GM04503 (cell line): ENCODE data around the gene CBR3.
"Not testable (repeated sequence)": the region's sequence is repeated elsewhere in the genome, so short reads cannot be mapped to it uniquely, and the experiment has no call there.

ENCODE experiments used
- DNase-seq: peaks from one replicate; pipeline ENCODE4 v3.0.0-alpha.2; 2012; ENCODE audit warnings: low read depth

Gene CBR3

GRCh38 chr21:36117286-36117741, 17.6 kb upstream of the CBR3 start:
- DNase-seq, result no peak

- no peak for DNase-seq
Observed at GRCh38 chr21:36120304-36120888, 14.5 kb upstream of the CBR3 start.

GRCh38 chr21:36122977-36123376, 11.9 kb upstream of the CBR3 start:
- no peak for DNase-seq

GRCh38 chr21:36124395-36124794, 10.5 kb upstream of the CBR3 start:
- DNase-seq, result no peak

- no peak for DNase-seq
Observed at GRCh38 chr21:36125512-36126207, 9.2 kb upstream of the CBR3 start.

GRCh38 chr21:36126208-36126565, 8.7 kb upstream of the CBR3 start:
- no peak for DNase-seq

GRCh38 chr21:36126621-36127110, 8.2 kb upstream of the CBR3 start:
- DNase-seq, result no peak

- DNase-seq, result no peak
Observed at GRCh38 chr21:36127250-36127904, 7.5 kb upstream of the CBR3 start.

GRCh38 chr21:36127977-36128376, 6.9 kb upstream of the CBR3 start:
- DNase-seq, result no peak

GRCh38 chr21:36129219-36129618, 5.7 kb upstream of the CBR3 start:
- DNase-seq, result no peak

- DNase-seq, result not testable (repeated sequence)
Observed at GRCh38 chr21:36130414-36130762, 4.5 kb upstream of the CBR3 start.

- not testable (repeated sequence) for DNase-seq
Observed at GRCh38 chr21:36130839-36131238, 4.0 kb upstream of the CBR3 start.

- DNase-seq, result no peak
Observed at GRCh38 chr21:36132696-36133095, 2.2 kb upstream of the CBR3 start.

- DNase-seq, result no peak
Observed at GRCh38 chr21:36135391-36136102, 668 bp downstream of the CBR3 start.

- DNase-seq, result not testable (repeated sequence)
Observed at GRCh38 chr21:36139791-36140190, 4.9 kb downstream of the CBR3 start.

GRCh38 chr21:36141513-36141925, 6.6 kb downstream of the CBR3 start:
- no peak for DNase-seq

GRCh38 chr21:36144233-36144632, 9.4 kb downstream of the CBR3 start:
- not testable (repeated sequence) for DNase-seq

GRCh38 chr21:36145259-36145658, 10.4 kb downstream of the CBR3 start:
- DNase-seq, result no peak

- DNase-seq, result no peak
Observed at GRCh38 chr21:36147911-36148310, 13.0 kb downstream of the CBR3 start.

- no peak for DNase-seq
Observed at GRCh38 chr21:36148886-36149285, 14.0 kb downstream of the CBR3 start.

- no peak for DNase-seq
Observed at GRCh38 chr21:36149788-36150711, 15.2 kb downstream of the CBR3 start.
